HG02642 (cell line): ENCODE results near the gene AMN1.

ENCODE experiments used
- ATAC-seq: cut with Tn5 transposase; IDR thresholded peaks from one replicate; pipeline ENCODE4 v1.9.1; 2021; ENCODE audit warnings: mild to moderate bottlenecking; ENCODE audit not compliant: unreplicated experiment, poor library complexity

The AMN1 gene

GRCh38 chr12:31633464-31633863, 95.4 kb downstream of the AMN1 start:
- ATAC-seq, result no peak

GRCh38 chr12:31631809-31632208, 97.0 kb downstream of the AMN1 start:
- no peak for ATAC-seq

- no peak for ATAC-seq
These were observed 97.6 kb downstream of the AMN1 start for GRCh38 chr12:31631023-31631724.

- no peak for ATAC-seq
These were observed 98.8 kb downstream of the AMN1 start for GRCh38 chr12:31629756-31630732.

GRCh38 chr12:31627456-31628054, 101.3 kb downstream of the AMN1 start:
- ATAC-seq, result no peak

- no peak for ATAC-seq
These were observed 102.4 kb downstream of the AMN1 start for GRCh38 chr12:31626270-31626995.

- no peak for ATAC-seq
These were observed 106.8 kb downstream of the AMN1 start for GRCh38 chr12:31622038-31622437.
